Measurements from ENCODE around the gene LYSMD3.
"Not testable (repeated sequence)": the region's sequence is repeated elsewhere in the genome, so short reads cannot be mapped to it uniquely, and the experiment has no call there.

The LYSMD3 gene

GRCh38 chr5:90529194-90529938, at the start of gene LYSMD3:
Gene LYSMD3, minus strand, starts transcription at chr5:90529584. Its CDS starts 4,295 bp downstream, at chr5:90525289.
- DNase-seq: peak; percentile 96

- DNase-seq: not testable (repeated sequence)
These were observed 47.2 kb upstream of the LYSMD3 start for GRCh38 chr5:90576566-90576965.

GRCh38 chr5:90575712-90576111, 46.3 kb upstream of the LYSMD3 start:
- no peak for DNase-seq

- DNase-seq: no peak
These were observed 41.9 kb upstream of the LYSMD3 start for GRCh38 chr5:90571147-90571773.

GRCh38 chr5:90570034-90570433, 40.6 kb upstream of the LYSMD3 start:
- DNase-seq: no peak

- no peak for DNase-seq
These were observed 39.7 kb upstream of the LYSMD3 start for GRCh38 chr5:90569084-90569483.

- no peak for DNase-seq
These were observed 36.1 kb upstream of the LYSMD3 start for GRCh38 chr5:90565491-90565890.

GRCh38 chr5:90563108-90563507, 33.7 kb upstream of the LYSMD3 start:
- no peak for DNase-seq

GRCh38 chr5:90562341-90562740, 33.0 kb upstream of the LYSMD3 start:
- no peak for DNase-seq

GRCh38 chr5:90561766-90562165, 32.4 kb upstream of the LYSMD3 start:
- no peak for DNase-seq

GRCh38 chr5:90560771-90561170, 31.4 kb upstream of the LYSMD3 start:
- no peak for DNase-seq

GRCh38 chr5:90558344-90559192, 29.2 kb upstream of the LYSMD3 start, which contains the start of gene ADGRV1:
Gene ADGRV1, plus strand, starts transcription at chr5:90558797. Its CDS starts 99 bp downstream, at chr5:90558896.
- DNase-seq: no peak

GRCh38 chr5:90557871-90558270, 28.5 kb upstream of the LYSMD3 start:
- no peak for DNase-seq

GRCh38 chr5:90557391-90557790, 28.0 kb upstream of the LYSMD3 start:
- DNase-seq: no peak

GRCh38 chr5:90555666-90556065, 26.3 kb upstream of the LYSMD3 start:
- no peak for DNase-seq

GRCh38 chr5:90554358-90555006, 25.1 kb upstream of the LYSMD3 start:
- no peak for DNase-seq

- no peak for DNase-seq
These were observed 24.3 kb upstream of the LYSMD3 start for GRCh38 chr5:90553711-90554110.

GRCh38 chr5:90551376-90551775, 22.0 kb upstream of the LYSMD3 start:
- no peak for DNase-seq

- no peak for DNase-seq
These were observed 21.6 kb upstream of the LYSMD3 start for GRCh38 chr5:90550963-90551362.

GRCh38 chr5:90549729-90550275, 20.4 kb upstream of the LYSMD3 start:
- DNase-seq: no peak

- DNase-seq: no peak
These were observed 19.8 kb upstream of the LYSMD3 start for GRCh38 chr5:90549223-90549622.

- DNase-seq: no peak
These were observed 18.7 kb upstream of the LYSMD3 start for GRCh38 chr5:90548069-90548593.
